OCI-LY3 (cell line): ENCODE measurements around the gene CPM.

Source experiments
- H2AFZ ChIP-seq: fragments of 200-600, 300-600 bp; shearing (Covaris generic); 2 replicates; pipeline ENCODE4 v1.6.0; 2014; ENCODE audit warnings: antibody characterized with exemption, low read depth, low read length
- H3K27ac ChIP-seq: fragments of 200-600, 300-600 bp; sonication (generic); 2 replicates; pipeline ENCODE4 v1.5.1; 2014; ENCODE audit warnings: mild to moderate bottlenecking, low read length, moderate library complexity, mixed read lengths
- H3K27me3 ChIP-seq: fragments of 200-600, 300-600 bp; sonication (generic); 2 replicates; pipeline ENCODE4 v1.6.1; 2014; ENCODE audit warnings: low read depth, low read length, mixed read lengths
- H3K36me3 ChIP-seq: fragments of 200-600, 300-600 bp; sonication (generic); replicated peaks from 2 replicates; pipeline ENCODE3; 2014; ENCODE audit warnings: low read depth, low read length, mixed read lengths
- H3K4me1 ChIP-seq: fragments of 300-600, 200-600 bp; sonication (generic); 2 replicates; pipeline ENCODE4 v1.6.1; 2014; ENCODE audit warnings: low read length, mixed read lengths
- H3K4me2 ChIP-seq: fragments of 200-600, 300-600 bp; sonication (generic); 2 replicates; pipeline ENCODE4 v1.6.1; 2014; ENCODE audit warnings: low read length, mixed read lengths
- H3K4me3 ChIP-seq: fragments of 300-600, 200-600 bp; sonication (generic); 2 replicates; pipeline ENCODE4 v1.5.1; 2014; ENCODE audit warnings: antibody characterized with exemption, mild to moderate bottlenecking, low read length, moderate library complexity
- H3K79me2 ChIP-seq: fragments of 300-600, 200-600 bp; shearing (Covaris generic); 2 replicates; pipeline ENCODE4 v1.6.1; 2014; ENCODE audit warnings: mild to moderate bottlenecking, low read length, mixed read lengths
- H3K9ac ChIP-seq: fragments of 300-600, 200-600 bp; shearing (Covaris generic); 2 replicates; pipeline ENCODE4 v1.6.0; 2014; ENCODE audit warnings: mild to moderate bottlenecking, low read length, moderate library complexity
- H3K9me3 ChIP-seq: fragments of 200-600, 300-600 bp; shearing (Covaris generic); 2 replicates; pipeline ENCODE4 v1.6.1; 2014; ENCODE audit warnings: low read length, mixed read lengths; ENCODE audit not compliant: insufficient read depth
- H4K20me1 ChIP-seq: fragments of 200-600, 300-600 bp; sonication (generic); 2 replicates; pipeline ENCODE4 v1.6.1; 2016; ENCODE audit warnings: low read length, mixed read lengths; ENCODE audit not compliant: insufficient read depth
- CTCF ChIP-seq: fragments of 200-600, 300-600 bp; sonication (generic); IDR thresholded peaks from 2 replicates; pipeline ENCODE4 v1.5.1; 2014; ENCODE audit warnings: antibody characterized with exemption, low read length, low read depth
- EZH2phosphoT487 ChIP-seq: fragments of 200-600 bp; shearing (Covaris generic); IDR thresholded peaks from 2 replicates; pipeline ENCODE4 v1.6.1; 2018; ENCODE audit warnings: antibody characterized with exemption, mixed run types, low read depth

The CPM gene

GRCh38 chr12:68924546-68924945 is 8.4 kb downstream of the CPM start:
- no peaks in the 10 kb centered on the region for H3K9me3 ChIP-seq
- TF ChIP-seq EZH2phosphoT487 (no peak), CTCF (no peak)

GRCh38 chr12:68919581-68920239 is 13.3 kb downstream of the CPM start:
- Histone ChIP-seq H3K27me3 (no peaks in the 10 kb centered on the region), H3K4me3 (no peak overlapping the region), H3K4me1 (peaks cover 6% of the 10 kb centered on the region), H3K27ac (no peak overlapping the region), H3K4me2 (no peak overlapping the region), H3K9ac (no peak overlapping the region), H3K79me2 (no peaks in the 10 kb centered on the region), H4K20me1 (no peaks in the 10 kb centered on the region), H2AFZ (no peak overlapping the region), H3K36me3 (no peaks in the 10 kb centered on the region), H3K9me3 (no peaks in the 10 kb centered on the region)
- TF ChIP-seq EZH2phosphoT487 (no peak), CTCF (no peak)

More at GRCh38 chr12:68924546-68924945, 8.4 kb downstream of the CPM start:
- Histone ChIP-seq H3K27me3 (no peaks in the 10 kb centered on the region), H2AFZ (no peak overlapping the region), H3K36me3 (no peaks in the 10 kb centered on the region), H3K79me2 (no peaks in the 10 kb centered on the region), H3K9ac (no peak overlapping the region), H3K4me3 (no peak overlapping the region), H4K20me1 (no peaks in the 10 kb centered on the region), H3K4me1 (peaks cover 6% of the 10 kb centered on the region), H3K27ac (no peak overlapping the region), H3K4me2 (no peak overlapping the region)

GRCh38 chr12:68918960-68919359 is 14.0 kb downstream of the CPM start:
- no peak overlapping the region for H3K4me2 ChIP-seq
- H3K36me3 ChIP-seq = no peaks in the 10 kb centered on the region
- H3K27me3 ChIP-seq = no peaks in the 10 kb centered on the region
- no peak overlapping the region for H3K9ac ChIP-seq
- H3K79me2 ChIP-seq = no peaks in the 10 kb centered on the region
- H3K9me3 ChIP-seq = no peaks in the 10 kb centered on the region
- no peak overlapping the region for H3K4me3 ChIP-seq
- H2AFZ ChIP-seq = no peak overlapping the region
- H4K20me1 ChIP-seq = no peaks in the 10 kb centered on the region
- no peak for TF ChIP-seq EZH2phosphoT487
- no peak for TF ChIP-seq CTCF
- no peak overlapping the region for H3K27ac ChIP-seq
- peaks cover 6% of the 10 kb centered on the region for H3K4me1 ChIP-seq

- Histone ChIP-seq H3K9me3 (no peaks in the 10 kb centered on the region), H3K4me1 (no peaks in the 10 kb centered on the region), H3K79me2 (no peaks in the 10 kb centered on the region), H2AFZ (no peak overlapping the region), H3K4me2 (no peak overlapping the region), H3K4me3 (no peak overlapping the region), H3K36me3 (no peaks in the 10 kb centered on the region), H3K9ac (no peak overlapping the region), H3K27ac (no peak overlapping the region), H4K20me1 (no peaks in the 10 kb centered on the region), H3K27me3 (no peaks in the 10 kb centered on the region)
- TF ChIP-seq EZH2phosphoT487 = no peak
- TF ChIP-seq CTCF = no peak
Measured at GRCh38 chr12:68915055-68915454, 17.9 kb downstream of the CPM start.
